ENCODE data around the gene CEP112.

- TF ChIP-seq POLR2A (IDR thresholded peaks at IDR 0.05; ENCODE audit: low read depth, low read length): no peak
- TF ChIP-seq, protein P1, sequence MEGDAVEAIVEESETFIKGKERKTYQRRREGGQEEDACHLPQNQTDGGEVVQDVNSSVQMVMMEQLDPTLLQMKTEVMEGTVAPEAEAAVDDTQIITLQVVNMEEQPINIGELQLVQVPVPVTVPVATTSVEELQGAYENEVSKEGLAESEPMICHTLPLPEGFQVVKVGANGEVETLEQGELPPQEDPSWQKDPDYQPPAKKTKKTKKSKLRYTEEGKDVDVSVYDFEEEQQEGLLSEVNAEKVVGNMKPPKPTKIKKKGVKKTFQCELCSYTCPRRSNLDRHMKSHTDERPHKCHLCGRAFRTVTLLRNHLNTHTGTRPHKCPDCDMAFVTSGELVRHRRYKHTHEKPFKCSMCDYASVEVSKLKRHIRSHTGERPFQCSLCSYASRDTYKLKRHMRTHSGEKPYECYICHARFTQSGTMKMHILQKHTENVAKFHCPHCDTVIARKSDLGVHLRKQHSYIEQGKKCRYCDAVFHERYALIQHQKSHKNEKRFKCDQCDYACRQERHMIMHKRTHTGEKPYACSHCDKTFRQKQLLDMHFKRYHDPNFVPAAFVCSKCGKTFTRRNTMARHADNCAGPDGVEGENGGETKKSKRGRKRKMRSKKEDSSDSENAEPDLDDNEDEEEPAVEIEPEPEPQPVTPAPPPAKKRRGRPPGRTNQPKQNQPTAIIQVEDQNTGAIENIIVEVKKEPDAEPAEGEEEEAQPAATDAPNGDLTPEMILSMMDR (IDR thresholded peaks at IDR 0.05; ENCODE audit: extremely low read depth in 1 of 2, insufficient read depth in 1 of 2, low read depth in 1 of 2, low read length in 2 of 2): no peak
- no peak for TF ChIP-seq FOS (IDR thresholded peaks at IDR 0.05; ENCODE audit: borderline replicate concordance, insufficient read depth, low read length)
- TF ChIP-seq, protein P2, sequence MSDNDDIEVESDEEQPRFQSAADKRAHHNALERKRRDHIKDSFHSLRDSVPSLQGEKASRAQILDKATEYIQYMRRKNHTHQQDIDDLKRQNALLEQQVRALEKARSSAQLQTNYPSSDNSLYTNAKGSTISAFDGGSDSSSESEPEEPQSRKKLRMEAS (IDR thresholded peaks at IDR 0.05; ENCODE audit: insufficient read depth, insufficient read length): no peak
- TF ChIP-seq POLR2AphosphoS5 (IDR thresholded peaks at IDR 0.05; ENCODE audit: insufficient read depth, low read depth, low read length): no peak
Measured at GRCh38 chr17:66149562-66149961, 42.4 kb downstream of the CEP112 start.

Measured in endothelial cell of umbilical vein (primary cell).